A549 treated with AZD2906 at 1 μM for 4 hours (cell line): ENCODE measurements around the gene CD200. TPM values are rescaled to one million over a fixed set of nuclear protein-coding genes. Genes with fewer than 3 reads are reported as not detected.

Source experiments
- total RNA-seq: library from RNA; stranded (reverse); fragments of 200-300 nt; extraction: Qiagen RNA extraction; gene quantifications from 5 replicates; pipeline ENCODE4 v1.2.3, GENCODE V29; 2022

The CD200 gene
- not detected in 5 replicates for total RNA-seq

GRCh38 chr3:112333002-112333380 lies at the start of gene CD200:
TSS of gene CD200 (plus strand) at chr3:112333156. CDS start at chr3:112333213, 57 bp downstream.

GRCh38 chr3:112293368-112294321 lies 39.3 kb upstream of the CD200 start, which contains the start of gene SLC9C1:
TSS of gene SLC9C1 (minus strand) at chr3:112294216. CDS start at chr3:112286791, 7,425 bp downstream.

Other genes starting within 250 kb of the CD200 start
- gene C3orf52, start 246.8 kb upstream of the CD200 start, total RNA-seq = 8.9 to 12.3 TPM (median 10.6 TPM) in 5 replicates
- not detected in 5 replicates for gene GCSAM, start 199.9 kb upstream of the CD200 start, total RNA-seq
- gene SLC9C1, start 38.9 kb upstream of the CD200 start, total RNA-seq = not detected in 5 replicates
- 0.05 to 0.08 TPM (median 0.06 TPM) in 3 of 5 replicates, not detected in the others for gene BTLA, start 166.3 kb downstream of the CD200 start, total RNA-seq
- 43.0 to 51.2 TPM (median 48.4 TPM) in 5 replicates for gene ATG3, start 228.8 kb downstream of the CD200 start, total RNA-seq
- 12.4 to 18.2 TPM (median 15.7 TPM) in 5 replicates for gene SLC35A5, start 228.9 kb downstream of the CD200 start, total RNA-seq